PC-9 (cell line): ENCODE results near the gene KRT37.
"Not testable (repeated sequence)": the region's sequence is repeated elsewhere in the genome, so short reads cannot be mapped to it uniquely, and the experiment has no call there.

Experiments
- CTCF ChIP-seq: fragments of 200-600 bp; sonication (generic); conservative IDR thresholded peaks from 2 replicates; pipeline ENCODE4 v1.6.1; 2017; ENCODE audit warnings: mixed run types, antibody characterized with exemption, mild to moderate bottlenecking, moderate library complexity
- EZH2 ChIP-seq: fragments of 200-600 bp; sonication (generic); IDR thresholded peaks from 2 replicates; pipeline ENCODE4 v1.8.0; 2017; ENCODE audit warnings: antibody characterized with exemption, low read depth

- TF ChIP-seq EZH2, CTCF: not testable (repeated sequence)
Measured at GRCh38 chr17:41422586-41422985, 1.8 kb downstream of the KRT37 start.
